HEK293T (cell line): ENCODE data around the gene MIER1.

Source experiments
- CTCF ChIA-PET: fragments of 350-600 bp; formaldehyde crosslinking; extraction: SDS; loops from one replicate; lab custom pipeline; 2021; ENCODE audit warnings: antibody characterized with exemption, inconsistent platforms; lab: Yijun Ruan, JAX
- POLR2A ChIA-PET: fragments of 350-600 bp; formaldehyde crosslinking; extraction: SDS; loops from one replicate; lab custom pipeline; 2020; ENCODE audit warnings: antibody characterized with exemption, inconsistent platforms; lab: Yijun Ruan, JAX
- DNase-seq: peaks from one replicate; pipeline ENCODE4 v3.0.0; 2012; ENCODE audit warnings: mixed read lengths; ENCODE audit errors: extremely low spot score
- ARNT ChIP-seq: fragments of 450-650 bp; IDR thresholded peaks from 2 replicates; pipeline ENCODE4 v1.6.1; 2017; ENCODE audit warnings: mild to moderate bottlenecking
- BHLHE40 ChIP-seq: fragments of 450-650 bp; IDR thresholded peaks from 2 replicates; pipeline ENCODE4 v1.6.1; 2016; ENCODE audit warnings: mild to moderate bottlenecking, moderate library complexity, borderline replicate concordance
- CTBP1 ChIP-seq: fragments of 450-650 bp; IDR thresholded peaks from 2 replicates; pipeline ENCODE4 v1.6.1; 2016; ENCODE audit warnings: borderline replicate concordance
- ELF4 ChIP-seq: fragments of 450-650 bp; IDR thresholded peaks from 2 replicates; pipeline ENCODE4 v1.6.1; 2017; ENCODE audit warnings: antibody characterized with exemption
- FOXA1 ChIP-seq: fragments of 450-650 bp; IDR thresholded peaks from 2 replicates; pipeline ENCODE4 v1.6.1; 2016; ENCODE audit warnings: mild to moderate bottlenecking
- FOXK2 ChIP-seq: fragments of 450-650 bp; IDR thresholded peaks from 2 replicates; pipeline ENCODE4 v1.6.1; 2016; ENCODE audit warnings: mild to moderate bottlenecking
- FOXM1 ChIP-seq: fragments of 450-650 bp; IDR thresholded peaks from 2 replicates; pipeline ENCODE4 v1.6.1; 2017; ENCODE audit warnings: mild to moderate bottlenecking, borderline replicate concordance
- HDGF ChIP-seq: fragments of 450-650 bp; IDR thresholded peaks from 2 replicates; pipeline ENCODE4 v1.6.1; 2017; ENCODE audit warnings: antibody characterized with exemption, borderline replicate concordance
- L3MBTL2 ChIP-seq: fragments of 450-650 bp; conservative IDR thresholded peaks from 2 replicates; pipeline ENCODE4 v1.6.1; 2016; ENCODE audit warnings: mild to moderate bottlenecking
- LEF1 ChIP-seq: fragments of 450-650 bp; IDR thresholded peaks from 2 replicates; pipeline ENCODE4 v1.6.1; 2017; ENCODE audit warnings: mild to moderate bottlenecking, borderline replicate concordance
- NFRKB ChIP-seq: fragments of 450-650 bp; IDR thresholded peaks from 2 replicates; pipeline ENCODE4 v1.6.1; 2016; ENCODE audit warnings: mild to moderate bottlenecking, moderate library complexity
- PKNOX1 ChIP-seq: fragments of 450-650 bp; IDR thresholded peaks from 2 replicates; pipeline ENCODE4 v1.6.1; 2016
- SP1 ChIP-seq: fragments of 450-650 bp; IDR thresholded peaks from 2 replicates; pipeline ENCODE4 v1.6.1; 2017
- SUZ12 ChIP-seq: fragments of 450-650 bp; IDR thresholded peaks from 2 replicates; pipeline ENCODE4 v1.6.1; 2016; ENCODE audit warnings: mild to moderate bottlenecking
- TARDBP ChIP-seq: fragments of 450-650 bp; IDR thresholded peaks from 2 replicates; pipeline ENCODE4 v1.6.1; 2016
- ZNF384 ChIP-seq: fragments of 450-650 bp; IDR thresholded peaks from 2 replicates; pipeline ENCODE4 v1.6.1; 2016

Gene MIER1

DNA sequence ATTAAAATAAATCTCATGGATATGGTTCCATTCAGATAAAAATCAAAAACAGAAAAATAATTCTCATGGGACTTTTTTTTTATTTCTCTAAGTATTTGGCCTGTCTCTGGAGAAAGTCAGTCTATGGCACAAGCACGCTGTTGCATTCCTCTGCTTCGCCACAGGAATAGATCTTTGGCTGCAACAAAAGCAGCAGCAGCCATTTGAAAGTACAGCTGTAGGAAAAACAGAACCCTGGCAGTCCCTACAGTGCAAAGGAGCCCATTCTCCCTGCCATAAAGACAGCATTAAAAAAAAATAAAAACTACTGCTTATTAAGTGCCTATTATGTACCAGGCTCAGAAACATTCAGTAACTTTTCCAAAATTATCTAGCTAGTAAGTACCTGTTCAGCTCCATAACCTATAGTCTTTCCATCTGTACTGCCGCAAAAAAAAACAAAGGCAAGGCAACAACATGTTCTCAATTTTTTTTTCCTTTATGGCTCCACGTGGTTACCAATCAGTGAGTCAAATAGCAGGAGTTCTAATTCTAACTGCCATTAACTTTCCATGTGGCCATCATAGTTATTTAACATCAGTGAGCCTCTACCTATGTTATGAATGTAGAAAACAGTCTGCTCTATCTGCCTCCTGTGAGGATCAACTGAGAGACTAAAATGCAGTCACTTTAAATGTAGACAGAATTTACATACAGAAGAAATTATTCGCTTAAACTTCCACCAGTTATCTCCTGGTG is 106.5 kb downstream of the MIER1 start:
- TF ChIP-seq ZNF384, result no peak
- no peak for TF ChIP-seq NFRKB
- TF ChIP-seq L3MBTL2, result no peak
- no peak for TF ChIP-seq BHLHE40
- no peak for TF ChIP-seq LEF1
- TF ChIP-seq SUZ12, result no peak
- no peak for TF ChIP-seq TARDBP
- no peak for TF ChIP-seq FOXA1
- TF ChIP-seq PKNOX1, result no peak
- ChIA-PET CTCF (interaction anchor here (0.6 kb wide), 1 partner anchor 1253 kb away, joined by 3 read pairs; no protein-coding TSS in a partner anchor), POLR2A (no interaction called here)
- DNase-seq, result no peak

GRCh38 chr1:67031859-67032247 is 107.1 kb downstream of the MIER1 start:
- no peak for DNase-seq
- ChIA-PET CTCF (no interaction called here), POLR2A (no interaction called here)
- no peak for TF ChIP-seq HDGF
- TF ChIP-seq L3MBTL2, result no peak
- TF ChIP-seq TARDBP, result no peak
- no peak for TF ChIP-seq ELF4
- TF ChIP-seq SUZ12, result no peak
- no peak for TF ChIP-seq SP1
- TF ChIP-seq NFRKB, result no peak
- no peak for TF ChIP-seq FOXM1
- TF ChIP-seq ARNT, result no peak
- TF ChIP-seq BHLHE40, result no peak
- TF ChIP-seq FOXA1, result no peak
- TF ChIP-seq LEF1, result no peak
- TF ChIP-seq ZNF384, result no peak
- no peak for TF ChIP-seq PKNOX1
- no peak for TF ChIP-seq FOXK2
- no peak for TF ChIP-seq CTBP1
